ENCODE data around the gene RAB39A. TPM values are rescaled to one million over a fixed set of nuclear protein-coding genes. Genes with fewer than 3 reads are reported as not detected.
A peak's percentile ranks its signal among the peaks of the same experiment; 100 is the strongest.

Gene RAB39A
- total and polyA plus RNA-seq, 3 experiments from 2014 or later, result 0.11 to 0.20 TPM; not detected in 1

DNA sequence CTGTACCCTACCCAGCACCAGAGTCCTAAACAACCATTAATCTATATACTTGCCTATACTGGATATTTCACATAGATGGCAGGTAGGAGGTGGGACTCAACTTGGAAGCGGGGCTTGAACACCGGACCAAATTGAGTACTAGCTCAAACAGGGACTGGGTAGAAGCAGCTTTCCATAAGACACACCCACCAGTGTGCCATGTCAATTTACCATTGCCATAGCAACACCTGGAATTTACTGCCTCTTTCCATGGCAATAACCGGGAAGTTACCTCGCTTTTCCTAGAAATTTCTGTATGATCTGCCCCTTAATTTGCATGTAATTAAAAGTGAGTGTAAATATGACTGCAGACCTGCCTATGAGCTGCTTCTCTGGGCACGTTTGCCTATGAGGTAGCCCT, 41.8 kb downstream of the RAB39A start:
- Histone ChIP-seq H3K4me1 (ENCODE audit: insufficient read depth, low read length) (no peaks in the 10 kb centered on the region), H3K27me3 (ENCODE audit: insufficient read depth, low read length, poor library complexity, severe bottlenecking) (no peaks in the 10 kb centered on the region), H3K4me3 (ENCODE audit: low read length) (no peak overlapping the region), H3K27ac (ENCODE audit: low read depth, low read length) (no peak overlapping the region), H3K36me3 (ENCODE audit: insufficient read depth, low read length) (no peaks in the 10 kb centered on the region), H3K9me3 (ENCODE audit: low read length) (no peaks in the 10 kb centered on the region)
- H3K4me3 Mint-ChIP-seq, result no peak overlapping the region
- DNase-seq, result no peak
- CTCF ChIA-PET, result no interaction called here
- no peaks in the 10 kb centered on the region for H3K36me3 Mint-ChIP-seq
- no peaks in the 10 kb centered on the region for H3K4me1 Mint-ChIP-seq
- no peak overlapping the region for H3K27ac Mint-ChIP-seq
- peaks cover 0 to 1% (median 0%) of the 10 kb centered on the region in 5 donors for H3K9me3 Mint-ChIP-seq
- peaks cover 2 to 28% of the 10 kb centered on the region in 2 donors for H3K27me3 Mint-ChIP-seq
- POLR2A ChIA-PET, result no interaction called here

DNA sequence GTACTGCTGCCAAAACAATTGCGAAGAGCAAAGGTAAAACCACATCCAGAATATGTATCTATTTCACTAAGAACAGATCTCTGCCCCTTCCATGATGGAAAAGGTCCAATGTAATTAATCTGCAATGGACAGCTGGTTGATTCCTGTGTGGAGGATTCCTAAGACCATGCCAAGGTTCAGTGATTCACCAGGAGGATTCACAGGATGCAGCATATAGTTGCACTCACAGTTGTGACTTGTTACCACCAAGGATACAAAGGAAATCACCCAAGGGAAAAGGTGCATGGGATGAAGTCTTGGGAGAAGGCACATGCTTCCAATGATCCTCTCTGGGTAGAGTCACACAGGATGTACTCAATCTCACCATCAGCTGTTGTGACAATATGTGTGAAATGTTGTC, 45.4 kb downstream of the RAB39A start:
- Mint-ChIP-seq H3K36me3 (no peaks in the 10 kb centered on the region), H3K27me3 (peaks cover 2 to 27% of the 10 kb centered on the region in 2 donors), H3K4me3 (no peak overlapping the region), H3K4me1 (no peaks in the 10 kb centered on the region), H3K9me3 (peaks cover 0 to 2% (median 0%) of the 10 kb centered on the region in 5 donors), H3K27ac (no peak overlapping the region)
- no peaks in the 10 kb centered on the region for H3K27me3 ChIP-seq (ENCODE audit: insufficient read depth, low read length, poor library complexity, severe bottlenecking)
- H3K9me3 ChIP-seq (ENCODE audit: low read length), result no peaks in the 10 kb centered on the region
- POLR2A ChIA-PET, result no interaction called here
- no peaks in the 10 kb centered on the region for H3K36me3 ChIP-seq (ENCODE audit: insufficient read depth, low read length)
- CTCF ChIA-PET, result no interaction called here
- H3K4me1 ChIP-seq (ENCODE audit: insufficient read depth, low read length), result no peaks in the 10 kb centered on the region
- no peak for DNase-seq
- H3K4me3 ChIP-seq (ENCODE audit: low read length), result no peak overlapping the region
- H3K27ac ChIP-seq (ENCODE audit: low read depth, low read length), result no peak overlapping the region

GRCh38 chr11:107988397-107989158, 60.3 kb downstream of the RAB39A start:
- H3K36me3 Mint-ChIP-seq, result no peaks in the 10 kb centered on the region
- Histone ChIP-seq H3K27me3 (ENCODE audit: insufficient read depth, low read length, poor library complexity, severe bottlenecking) (no peaks in the 10 kb centered on the region), H3K4me1 (ENCODE audit: insufficient read depth, low read length) (no peaks in the 10 kb centered on the region), H3K4me3 (ENCODE audit: low read length) (no peak overlapping the region), H3K36me3 (ENCODE audit: insufficient read depth, low read length) (no peaks in the 10 kb centered on the region), H3K27ac (ENCODE audit: low read depth, low read length) (no peak overlapping the region), H3K9me3 (ENCODE audit: low read length) (no peaks in the 10 kb centered on the region)
- DNase-seq, result no peak
- no peak overlapping the region for H3K4me3 Mint-ChIP-seq
- no peaks in the 10 kb centered on the region for H3K4me1 Mint-ChIP-seq
- H3K27me3 Mint-ChIP-seq, result peaks cover 8 to 20% of the 10 kb centered on the region in 2 donors
- ChIA-PET CTCF (no interaction called here), POLR2A (no interaction called here)
- no peak overlapping the region for H3K27ac Mint-ChIP-seq
- H3K9me3 Mint-ChIP-seq, result no peaks in the 10 kb centered on the region

GRCh38 chr11:107991868-107992414, 63.7 kb downstream of the RAB39A start:
- ChIA-PET POLR2A (no interaction called here), CTCF (no interaction called here)
- no peak for DNase-seq
- no peaks in the 10 kb centered on the region for H3K4me1 Mint-ChIP-seq
- Histone ChIP-seq H3K36me3 (ENCODE audit: insufficient read depth, low read length) (no peaks in the 10 kb centered on the region), H3K27me3 (ENCODE audit: insufficient read depth, low read length, poor library complexity, severe bottlenecking) (no peaks in the 10 kb centered on the region), H3K4me1 (ENCODE audit: insufficient read depth, low read length) (no peaks in the 10 kb centered on the region), H3K4me3 (ENCODE audit: low read length) (no peak overlapping the region), H3K27ac (ENCODE audit: low read depth, low read length) (no peak overlapping the region), H3K9me3 (ENCODE audit: low read length) (no peaks in the 10 kb centered on the region)
- peaks cover 19 to 34% of the 10 kb centered on the region in 2 donors for H3K27me3 Mint-ChIP-seq
- H3K9me3 Mint-ChIP-seq, result no peaks in the 10 kb centered on the region
- H3K4me3 Mint-ChIP-seq, result no peak overlapping the region
- no peaks in the 10 kb centered on the region for H3K36me3 Mint-ChIP-seq
- H3K27ac Mint-ChIP-seq, result peak overlapping the region in 1 of 8 donors; percentile 18

GRCh38 chr11:107996006-107996776, 67.9 kb downstream of the RAB39A start:
- Histone ChIP-seq H3K9me3 (ENCODE audit: low read length) (no peaks in the 10 kb centered on the region), H3K4me1 (ENCODE audit: insufficient read depth, low read length) (no peaks in the 10 kb centered on the region), H3K4me3 (ENCODE audit: low read length) (no peak overlapping the region), H3K36me3 (ENCODE audit: insufficient read depth, low read length) (no peaks in the 10 kb centered on the region), H3K27me3 (ENCODE audit: insufficient read depth, low read length, poor library complexity, severe bottlenecking) (no peaks in the 10 kb centered on the region), H3K27ac (ENCODE audit: low read depth, low read length) (no peak overlapping the region)
- peak overlapping the region in 1 of 8 donors; percentile 57 for H3K27ac Mint-ChIP-seq
- no peaks in the 10 kb centered on the region for H3K9me3 Mint-ChIP-seq
- peaks cover 0 to 2% (median 0%) of the 10 kb centered on the region in 3 donors for H3K4me1 Mint-ChIP-seq
- ChIA-PET CTCF (interaction anchor here (3.0 kb wide), 1 partner anchor 12 kb away, joined by 12 read pairs; the partner anchor contains the start of gene CUL5), POLR2A (no interaction called here)
- no peaks in the 10 kb centered on the region for H3K36me3 Mint-ChIP-seq
- H3K4me3 Mint-ChIP-seq, result no peak overlapping the region
- peaks cover 17 to 40% of the 10 kb centered on the region in 2 donors for H3K27me3 Mint-ChIP-seq
- DNase-seq, result no peak

DNA sequence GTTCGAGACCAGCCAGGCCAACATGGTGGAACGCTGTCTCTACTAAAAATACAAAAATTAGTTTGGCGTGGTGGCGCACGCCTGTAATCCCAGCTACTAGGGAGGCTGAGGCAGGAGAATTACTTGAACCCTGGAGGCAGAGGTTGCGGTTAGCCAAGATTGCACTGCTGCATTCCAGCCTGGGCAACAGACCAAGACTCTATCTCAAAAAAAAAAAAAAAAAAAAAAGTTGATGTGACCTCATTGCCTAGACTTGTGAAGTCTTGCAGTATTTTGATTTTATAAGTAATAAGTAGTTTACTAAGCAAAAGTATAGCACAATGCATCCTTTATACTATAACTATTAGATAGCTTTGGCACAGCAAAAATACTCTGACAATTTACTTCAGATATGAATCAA, 70.5 kb downstream of the RAB39A start:
- Histone ChIP-seq H3K36me3 (ENCODE audit: insufficient read depth, low read length) (no peaks in the 10 kb centered on the region), H3K4me3 (ENCODE audit: low read length) (no peak overlapping the region), H3K27ac (ENCODE audit: low read depth, low read length) (no peak overlapping the region), H3K4me1 (ENCODE audit: insufficient read depth, low read length) (no peaks in the 10 kb centered on the region), H3K9me3 (ENCODE audit: low read length) (no peaks in the 10 kb centered on the region), H3K27me3 (ENCODE audit: insufficient read depth, low read length, poor library complexity, severe bottlenecking) (no peaks in the 10 kb centered on the region)
- CTCF ChIA-PET, result no interaction called here
- Mint-ChIP-seq H3K27me3 (peaks cover 11 to 26% of the 10 kb centered on the region in 2 donors), H3K9me3 (no peaks in the 10 kb centered on the region), H3K36me3 (no peaks in the 10 kb centered on the region), H3K4me3 (no peak overlapping the region), H3K4me1 (peaks cover 0 to 2% (median 0%) of the 10 kb centered on the region in 3 donors), H3K27ac (no peak overlapping the region)
- DNase-seq, result no peak
- POLR2A ChIA-PET, result no interaction called here

- H3K27me3 ChIP-seq (ENCODE audit: insufficient read depth, low read length, poor library complexity, severe bottlenecking), result no peaks in the 10 kb centered on the region
- H3K9me3 ChIP-seq (ENCODE audit: low read length), result no peaks in the 10 kb centered on the region
- ChIA-PET CTCF (interaction anchor here (0.7 to 1.4 kb wide), 3 partner anchors 9 to 667 kb away, joined by 4 to 5 read pairs (median 4); partner anchors contain the start of gene CUL5), POLR2A (interaction anchor here (1.0 kb wide), 1 partner anchor 9 kb away, joined by 3 read pairs; the partner anchor contains the start of gene CUL5)
- Mint-ChIP-seq H3K4me1 (peaks cover 0 to 2% (median 0%) of the 10 kb centered on the region in 3 donors), H3K27me3 (peaks cover 6 to 26% of the 10 kb centered on the region in 2 donors), H3K36me3 (no peaks in the 10 kb centered on the region), H3K4me3 (no peak overlapping the region), H3K27ac (peak overlapping the region in 1 of 8 donors; percentile 54), H3K9me3 (no peaks in the 10 kb centered on the region)
- H3K4me1 ChIP-seq (ENCODE audit: insufficient read depth, low read length), result no peaks in the 10 kb centered on the region
- H3K4me3 ChIP-seq (ENCODE audit: low read length), result no peak overlapping the region
- H3K27ac ChIP-seq (ENCODE audit: low read depth, low read length), result no peak overlapping the region
- DNase-seq, result peak in 4 of 5 donors; percentile 8 to 54 (median 24)
- H3K36me3 ChIP-seq (ENCODE audit: insufficient read depth, low read length), result no peaks in the 10 kb centered on the region
Observed at GRCh38 chr11:107999759-108000455, 71.7 kb downstream of the RAB39A start.

Measured in CD8-positive, alpha-beta memory T cell (primary cell).